Bronchial epithelial cell (primary cell): Measurements from ENCODE around the gene CACNA1F. TPM values are rescaled to one million over a fixed set of nuclear protein-coding genes. Genes with fewer than 3 reads are reported as not detected.

Experiments
- DNase-seq: peaks from one replicate; pipeline ENCODE4 v3.0.0-alpha.2; 2010; ENCODE audit warnings: low read depth
- FAIRE-seq: peaks from 2 replicates; lab custom pipeline; 2011; peaks lifted over from hg19 to GRCh38; lab: Jason Lieb, UNC
- H3K27me3 ChIP-seq: 2 replicates; pipeline ENCODE4 v1.5.1; 2011; ENCODE audit warnings: low read length; ENCODE audit not compliant: control insufficient read depth, insufficient read depth
- H3K36me3 ChIP-seq: 2 replicates; pipeline ENCODE4 v1.5.1; 2011; ENCODE audit warnings: low read length; ENCODE audit not compliant: control insufficient read depth, insufficient read depth
- H3K4me3 ChIP-seq: 2 replicates; pipeline ENCODE4 v1.5.1; 2011; ENCODE audit warnings: mild to moderate bottlenecking, low read depth, low read length, control low read depth
- CTCF ChIP-seq: IDR thresholded peaks from 2 replicates; pipeline ENCODE4 v1.5.1; 2011; ENCODE audit warnings: mild to moderate bottlenecking, moderate library complexity, low read length, control low read depth, inconsistent platforms; ENCODE audit not compliant: insufficient read depth, severe bottlenecking
- total RNA-seq: library from RNA; depleted of rRNA; stranded (reverse); fragments of >200 nt; gene quantifications from 2 replicates; pipeline ENCODE4 v1.2.1, GENCODE V29; 2014

Gene CACNA1F
- total RNA-seq, 1 donor from 2014 or later = under 0.01 TPM

DNA sequence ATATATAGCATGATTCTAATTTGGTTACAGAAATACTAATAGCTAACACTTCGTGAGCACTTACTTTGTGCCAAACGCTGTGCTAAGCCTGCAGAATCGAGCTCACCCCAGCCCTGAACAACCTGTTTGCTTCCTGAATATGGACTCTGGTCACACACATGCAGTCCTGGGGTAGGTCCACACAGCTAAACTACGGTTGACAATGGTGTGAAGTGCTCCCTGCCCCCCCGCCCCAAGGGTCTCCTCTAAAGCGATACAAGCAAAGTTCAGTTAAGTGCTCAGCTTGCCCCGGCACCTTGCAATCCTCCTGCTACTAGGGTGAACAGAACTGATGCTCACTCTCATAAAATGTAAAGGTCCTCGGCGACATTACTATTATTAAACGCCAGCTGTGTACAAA is 30.5 kb upstream of the CACNA1F start:
- FAIRE-seq = no peak
- H3K4me3 ChIP-seq = no peak overlapping the region

DNA sequence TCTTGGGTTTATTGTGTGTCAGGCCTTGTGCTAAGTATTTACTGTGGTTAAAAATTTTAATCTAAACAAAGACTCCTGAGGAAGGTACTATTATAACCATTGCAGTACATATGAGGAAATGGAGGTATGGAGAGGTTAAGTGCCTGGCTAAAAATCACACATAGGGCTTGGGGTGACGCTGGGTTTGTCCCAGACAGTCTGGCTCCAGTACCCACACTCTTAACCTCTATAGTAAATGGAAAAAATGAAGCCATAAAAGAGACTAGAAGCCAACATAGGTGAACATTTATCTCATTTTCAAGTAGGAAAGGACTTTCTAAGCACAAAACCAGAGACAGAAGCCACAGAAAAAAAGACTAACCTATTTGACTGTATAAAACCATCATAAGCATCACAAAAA is 29.5 kb upstream of the CACNA1F start:
- Histone ChIP-seq H3K27me3 (no peaks in the 10 kb centered on the region), H3K36me3 (no peaks in the 10 kb centered on the region), H3K4me3 (no peak overlapping the region)
- no peak for FAIRE-seq
- no peak for DNase-seq
- no peak for TF ChIP-seq CTCF

More for the DNA sequence above, 30.5 kb upstream of the CACNA1F start:
- TF ChIP-seq CTCF = no peak
- no peak for DNase-seq
- Histone ChIP-seq H3K27me3 (no peaks in the 10 kb centered on the region), H3K36me3 (no peaks in the 10 kb centered on the region)

GRCh38 chrX:49260221-49260985 is 27.3 kb upstream of the CACNA1F start:
- H3K27me3 ChIP-seq = no peaks in the 10 kb centered on the region
- no peak for DNase-seq
- no peak for TF ChIP-seq CTCF
- no peak overlapping the region for H3K4me3 ChIP-seq
- no peaks in the 10 kb centered on the region for H3K36me3 ChIP-seq
- no peak for FAIRE-seq

DNA sequence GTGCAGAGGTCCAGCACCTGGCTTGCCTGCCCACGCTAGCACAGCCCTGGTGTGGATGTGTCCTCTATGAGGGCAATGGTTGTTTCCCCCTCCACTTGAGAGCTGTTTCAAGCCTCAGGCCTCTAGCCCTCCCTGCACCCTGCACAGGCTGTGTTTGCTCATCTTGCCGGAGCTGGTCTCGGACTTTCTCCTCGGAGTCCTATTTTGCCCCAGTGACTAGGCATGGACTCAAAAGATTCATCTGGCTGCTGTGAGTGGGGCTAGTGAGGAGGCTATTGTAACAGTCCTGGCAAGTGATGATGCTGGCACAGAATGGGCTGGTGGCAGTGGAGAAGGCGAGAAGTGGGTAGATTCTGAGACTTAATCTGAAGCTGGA is 25.6 kb upstream of the CACNA1F start:
- DNase-seq = no peak
- TF ChIP-seq CTCF = no peak
- Histone ChIP-seq H3K27me3 (no peaks in the 10 kb centered on the region), H3K4me3 (no peak overlapping the region), H3K36me3 (no peaks in the 10 kb centered on the region)
- FAIRE-seq = no peak

GRCh38 chrX:49257846-49258748 is 25.0 kb upstream of the CACNA1F start:
- DNase-seq (no peak), FAIRE-seq (no peak)
- no peak overlapping the region for H3K4me3 ChIP-seq
- no peaks in the 10 kb centered on the region for H3K36me3 ChIP-seq
- no peaks in the 10 kb centered on the region for H3K27me3 ChIP-seq
- TF ChIP-seq CTCF = no peak
